Keratinocyte (primary cell): Measurements from ENCODE around the gene TBC1D22B.

Experiments used
- CTCF ChIP-seq, 3 experiments: IDR thresholded peaks in 1 of 3; conservative IDR thresholded peaks in 1 of 3; optimal IDR thresholded peaks in 1 of 3; 2 replicates in 2 of 3; 3 replicates in 1 of 3; pipeline versions ENCODE3 to v1.5.1; 2011; ENCODE audit warnings: low read length in 3 of 3, mild to moderate bottlenecking in 3 of 3, moderate library complexity in 2 of 3, control low read depth in 1 of 3, inconsistent platforms in 1 of 3; ENCODE audit not compliant: insufficient read depth in 2 of 3; ENCODE audit errors: extremely low read depth in 1 of 3
- EZH2 ChIP-seq: IDR thresholded peaks from one replicate; pipeline ENCODE4 v1.6.1; 2012; ENCODE audit warnings: inconsistent platforms, mild to moderate bottlenecking, low read length, moderate library complexity

- no peak for TF ChIP-seq CTCF (optimal IDR thresholded peaks at IDR 0.05 in 1 of 3, IDR thresholded peaks at IDR 0.05 in 1 of 3, conservative IDR thresholded peaks at IDR 0.05 in 1 of 3; ENCODE audit: extremely low read depth in 1 of 3, insufficient read depth in 2 of 3, low read length in 3 of 3)
- no peak for TF ChIP-seq EZH2
These were observed 54.3 kb downstream of the TBC1D22B start for GRCh38 chr6:37311741-37312473.
